H9 (cell line): Measurements from ENCODE around the gene ITGB6. TPM values are rescaled to one million over a fixed set of nuclear protein-coding genes. Genes with fewer than 3 reads are reported as not detected.

Experiments
- DNase-seq: peaks from one replicate; pipeline ENCODE4 v3.0.0-alpha.2; 2017
- H2AFZ ChIP-seq: one replicate; pipeline ENCODE4 v1.6.1; 2013; ENCODE audit warnings: mild to moderate bottlenecking, low read length, control low read depth, moderate library complexity
- H2AK5ac ChIP-seq: 2 replicates; pipeline ENCODE4 v1.6.1; 2013; ENCODE audit warnings: low read length, control low read depth, mixed read lengths; ENCODE audit not compliant: insufficient read length
- H2BK120ac ChIP-seq: one replicate; pipeline ENCODE4 v1.6.1; 2013; ENCODE audit warnings: low read depth, mild to moderate bottlenecking, low read length, control low read depth, inconsistent platforms; ENCODE audit not compliant: poor library complexity, severe bottlenecking
- H2BK12ac ChIP-seq: 2 replicates; pipeline ENCODE4 v1.6.1; 2013; ENCODE audit warnings: low read length, control low read depth, mixed read lengths, low read depth; ENCODE audit not compliant: insufficient read length
- H2BK15ac ChIP-seq: 2 replicates; pipeline ENCODE4 v1.6.1; 2013; ENCODE audit warnings: low read depth, low read length, control low read depth
- H2BK20ac ChIP-seq: one replicate; pipeline ENCODE4 v1.6.1; 2013; ENCODE audit warnings: low read depth, mild to moderate bottlenecking, low read length, control low read depth, inconsistent platforms; ENCODE audit not compliant: poor library complexity, severe bottlenecking
- H2BK5ac ChIP-seq: 2 replicates; pipeline ENCODE4 v1.6.1; 2013; ENCODE audit warnings: low read length, control low read depth, mixed read lengths; ENCODE audit not compliant: insufficient read length
- H3K14ac ChIP-seq: 2 replicates; pipeline ENCODE4 v1.6.1; 2013; ENCODE audit warnings: low read length, control low read depth; ENCODE audit not compliant: insufficient read depth
- H3K18ac ChIP-seq: 2 replicates; pipeline ENCODE4 v1.6.1; 2013; ENCODE audit warnings: low read depth, mild to moderate bottlenecking, mixed read lengths, low read length, control low read depth; ENCODE audit not compliant: insufficient read length
- H3K23ac ChIP-seq: 2 replicates; pipeline ENCODE4 v1.6.1; 2013; ENCODE audit warnings: low read length, control low read depth, mixed read lengths, low read depth; ENCODE audit not compliant: insufficient read length
- H3K23me2 ChIP-seq: 2 replicates; pipeline ENCODE4 v1.6.1; 2013; ENCODE audit warnings: low read depth, mild to moderate bottlenecking, mixed read lengths, low read length, control low read depth; ENCODE audit not compliant: insufficient read length, poor library complexity, severe bottlenecking
- H3K27ac ChIP-seq: 2 replicates; pipeline ENCODE4 v1.5.1; 2013; ENCODE audit warnings: low read length, control low read depth, mixed read lengths, low read depth; ENCODE audit not compliant: insufficient read length
- H3K27me3 ChIP-seq: 2 replicates; pipeline ENCODE4 v1.6.1; 2013; ENCODE audit warnings: low read length, control low read depth, inconsistent platforms; ENCODE audit not compliant: insufficient read depth
- H3K4ac ChIP-seq: 2 replicates; pipeline ENCODE4 v1.6.1; 2013; ENCODE audit warnings: low read depth, mild to moderate bottlenecking, control low read depth, inconsistent platforms, low read length, moderate library complexity
- H3K4me1 ChIP-seq: 2 replicates; pipeline ENCODE4 v1.6.1; 2013; ENCODE audit warnings: low read length, control low read depth, inconsistent platforms; ENCODE audit not compliant: insufficient read depth
- H3K4me2 ChIP-seq: 2 replicates; pipeline ENCODE4 v1.6.1; 2013; ENCODE audit warnings: low read length, control low read depth, mixed read lengths; ENCODE audit not compliant: insufficient read length, insufficient read depth
- H3K56ac ChIP-seq: 2 replicates; pipeline ENCODE4 v1.6.1; 2013; ENCODE audit warnings: low read depth, mild to moderate bottlenecking, mixed read lengths, low read length, control low read depth; ENCODE audit not compliant: insufficient read length
- H3K79me1 ChIP-seq: 2 replicates; pipeline ENCODE4 v1.6.1; 2013; ENCODE audit warnings: low read depth, mild to moderate bottlenecking, moderate library complexity, low read length, control low read depth, inconsistent platforms; ENCODE audit not compliant: insufficient read depth, poor library complexity, severe bottlenecking
- H3K79me2 ChIP-seq: 2 replicates; pipeline ENCODE4 v1.6.1; 2013; ENCODE audit warnings: low read length, control low read depth, inconsistent platforms; ENCODE audit not compliant: insufficient read depth
- H3K9ac ChIP-seq: 2 replicates; pipeline ENCODE4 v1.6.1; 2013; ENCODE audit warnings: low read length, control low read depth, mixed read lengths; ENCODE audit not compliant: insufficient read length; ENCODE audit errors: extremely low read depth
- H3K9me3 ChIP-seq: one replicate; pipeline ENCODE4 v1.6.1; 2013; ENCODE audit warnings: low read depth, low read length, inconsistent platforms; ENCODE audit not compliant: control insufficient read depth
- H3T11ph ChIP-seq: one replicate; pipeline ENCODE4 v1.6.1; 2013; ENCODE audit warnings: mild to moderate bottlenecking, low read length, control low read depth, inconsistent platforms
- H4K20me1 ChIP-seq: one replicate; pipeline ENCODE4 v1.6.1; 2013; ENCODE audit not compliant: control insufficient read depth, insufficient read length, insufficient read depth
- H4K5ac ChIP-seq: 2 replicates; pipeline ENCODE4 v1.6.1; 2013; ENCODE audit warnings: low read depth, mild to moderate bottlenecking, mixed read lengths, low read length, control low read depth; ENCODE audit not compliant: insufficient read length
- H4K8ac ChIP-seq: replicated peaks from 2 replicates; pipeline ENCODE4 v1.6.1; 2013; ENCODE audit warnings: low read length, control low read depth, mixed read lengths, low read depth; ENCODE audit not compliant: insufficient read length
- H4K91ac ChIP-seq: 2 replicates; pipeline ENCODE4 v1.6.1; 2013; ENCODE audit warnings: low read depth, mild to moderate bottlenecking, moderate library complexity, mixed read lengths, low read length, control low read depth; ENCODE audit not compliant: insufficient read length
- H3K27ac Mint-ChIP-seq, 3 experiments: 2 replicates in 2 of 3; 3 replicates in 1 of 3; pipeline ENCODE4 v1.8.0; 2020 to 2021; ENCODE audit warnings: mixed read lengths in 3 of 3, mild to moderate bottlenecking in 1 of 3, moderate library complexity in 1 of 3
- H3K27me3 Mint-ChIP-seq: 2 replicates; pipeline ENCODE4 v1.8.0; 2021; ENCODE audit warnings: low read depth, mild to moderate bottlenecking, moderate library complexity, mixed read lengths
- H3K36me3 Mint-ChIP-seq, 3 experiments: 2 replicates in 2 of 3; 3 replicates in 1 of 3; pipeline ENCODE4 v1.8.0; 2020 to 2021; ENCODE audit warnings: low read depth in 3 of 3, mixed read lengths in 3 of 3; ENCODE audit not compliant: insufficient read depth in 1 of 3
- H3K4me1 Mint-ChIP-seq, 2 experiments: 2 replicates each; pipeline ENCODE4 v1.8.0; 2020; ENCODE audit warnings: mixed read lengths in 2 of 2
- H3K4me3 Mint-ChIP-seq, 2 experiments: 2 replicates in 1 of 2; 3 replicates in 1 of 2; pipeline ENCODE4 v1.8.0; 2020 to 2021; ENCODE audit warnings: mild to moderate bottlenecking in 2 of 2, mixed read lengths in 2 of 2, moderate library complexity in 1 of 2
- H3K9me3 Mint-ChIP-seq, 2 experiments: 2 replicates in 1 of 2; 3 replicates in 1 of 2; pipeline ENCODE4 v1.8.0; 2020; ENCODE audit warnings: mild to moderate bottlenecking in 2 of 2, mixed read lengths in 2 of 2, moderate library complexity in 1 of 2
- CTCF ChIP-seq: fragments of 200-600 bp; sonication (generic); conservative IDR thresholded peaks from 3 replicates; pipeline ENCODE4 v1.8.0; 2021; ENCODE audit warnings: antibody characterized with exemption, mild to moderate bottlenecking
- WGBS: extraction: QIAGEN DNeasy Blood & Tissue Kit; methylation state at CpG from one replicate; pipeline ENCODE4 v1.1.7; 2013; ENCODE audit warnings: missing lambda C conversion rate, low lambda C conversion rate, mixed read lengths; ENCODE audit not compliant: insufficient read length; ENCODE audit errors: extremely low coverage; 5-methylcytosine and 5-hydroxymethylcytosine counted together
- total RNA-seq: library from RNA; stranded (reverse); gene quantifications from 2 replicates; pipeline ENCODE4 v1.2.1, GENCODE V29; 2021

ITGB6 gene
- total RNA-seq, 1 experiment from 2014 or later, result not detected

GRCh38 chr2:160145471-160145870, 54.6 kb downstream of the ITGB6 start:
- no peak overlapping the region for H3K14ac ChIP-seq

More at GRCh38 chr2:160145471-160145870, 54.6 kb downstream of the ITGB6 start:
- Mint-ChIP-seq H3K27me3 (no peaks in the 10 kb centered on the region), H3K4me3 (no peak overlapping the region), H3K9me3 (no peaks in the 10 kb centered on the region), H3K4me1 (peaks cover 18 to 19% of the 10 kb centered on the region in 2 experiments), H3K36me3 (no peaks in the 10 kb centered on the region), H3K27ac (no peak overlapping the region; a peak in 1 of 7 replicates)
- H3K9me3 ChIP-seq, result no peaks in the 10 kb centered on the region
- no peak overlapping the region for H2BK120ac ChIP-seq
- H3K4me2 ChIP-seq, result no peak overlapping the region
- H4K20me1 ChIP-seq, result no peaks in the 10 kb centered on the region
- no peaks in the 10 kb centered on the region for H3K23me2 ChIP-seq
- H2BK5ac ChIP-seq, result no peak overlapping the region
- no peaks in the 10 kb centered on the region for H3K79me1 ChIP-seq
- no peak overlapping the region for H4K8ac ChIP-seq
- no peak overlapping the region for H2BK20ac ChIP-seq
- H4K5ac ChIP-seq, result no peak overlapping the region
- no peak overlapping the region for H3K9ac ChIP-seq
- H2BK15ac ChIP-seq, result no peak overlapping the region
- no peaks in the 10 kb centered on the region; the same call in 1 of the 2 replicates for H3K4me1 ChIP-seq
- no peak overlapping the region for H3K27ac ChIP-seq
- TF ChIP-seq CTCF, result no peak
- H2AK5ac ChIP-seq, result no peak overlapping the region
- no peak overlapping the region for H3K18ac ChIP-seq
- H3K56ac ChIP-seq, result no peak overlapping the region
- no peak overlapping the region for H3K4ac ChIP-seq
- H4K91ac ChIP-seq, result no peak overlapping the region
- no peaks in the 10 kb centered on the region for H3K79me2 ChIP-seq
- no peak overlapping the region for H3K23ac ChIP-seq
- no peaks in the 10 kb centered on the region for H3K27me3 ChIP-seq
- no peak overlapping the region for H2AFZ ChIP-seq
- no peak overlapping the region for H3T11ph ChIP-seq
- DNase-seq, result no peak
- H2BK12ac ChIP-seq, result no peak overlapping the region
- no CpG with 5 or more reads among the region's 2 CpGs for WGBS
